Esophagus squamous epithelium (tissue), 4 donors: ENCODE results near the gene SKA3.

ENCODE experiments used
- POLR2A ChIP-seq, 4 donors: fragments of 450-650 bp; IDR thresholded peaks; one replicate each; pipeline ENCODE4 v1.6.1; 2017; ENCODE audit warnings: antibody characterized with exemption in 4 of 4, mild to moderate bottlenecking in 4 of 4, moderate library complexity in 3 of 4
- TF ChIP-seq, protein P1 (sequence below), 6 experiments: fragments of 450-650 bp in 4 of 6; fragments of 200-600 bp in 2 of 6; sonication (generic) in 2 of 6; IDR thresholded peaks; one replicate each; pipeline ENCODE4 v1.5.1; 2016 to 2019; ENCODE audit warnings: antibody characterized with exemption in 6 of 6, mild to moderate bottlenecking in 4 of 6, moderate library complexity in 4 of 6

DNA sequence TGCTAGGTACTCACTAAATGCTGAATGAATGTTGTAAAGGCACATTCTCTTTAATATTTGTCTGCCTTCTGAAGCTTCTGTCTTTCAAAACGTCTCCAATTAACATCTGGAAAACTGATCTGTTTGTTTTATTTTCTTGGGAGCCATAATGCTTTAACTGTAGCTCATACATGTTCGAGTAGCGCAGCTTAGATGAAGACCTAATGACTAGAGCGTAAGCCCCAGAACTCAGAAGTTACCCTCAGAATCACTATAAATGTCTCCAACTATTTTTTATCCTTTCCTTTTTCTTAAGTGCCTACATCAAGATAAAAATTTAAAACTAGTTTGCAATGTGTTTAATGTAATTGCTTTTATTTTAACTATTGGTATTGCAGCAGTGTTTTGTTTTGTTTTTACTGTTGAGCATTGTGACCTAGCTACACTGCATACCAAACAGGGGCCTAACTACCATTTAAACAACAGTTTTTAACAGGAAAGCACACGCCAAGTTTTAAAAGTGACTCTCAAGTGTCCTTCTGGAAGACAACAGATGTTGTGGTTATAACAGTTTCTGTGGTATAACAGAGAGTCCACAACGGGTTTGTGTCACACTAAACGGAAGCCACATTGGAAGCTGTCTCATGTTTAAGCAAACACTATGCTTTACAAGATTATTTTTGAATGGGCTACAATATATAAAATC, 42.1 kb upstream of the SKA3 start:
- TF ChIP-seq, protein P1, sequence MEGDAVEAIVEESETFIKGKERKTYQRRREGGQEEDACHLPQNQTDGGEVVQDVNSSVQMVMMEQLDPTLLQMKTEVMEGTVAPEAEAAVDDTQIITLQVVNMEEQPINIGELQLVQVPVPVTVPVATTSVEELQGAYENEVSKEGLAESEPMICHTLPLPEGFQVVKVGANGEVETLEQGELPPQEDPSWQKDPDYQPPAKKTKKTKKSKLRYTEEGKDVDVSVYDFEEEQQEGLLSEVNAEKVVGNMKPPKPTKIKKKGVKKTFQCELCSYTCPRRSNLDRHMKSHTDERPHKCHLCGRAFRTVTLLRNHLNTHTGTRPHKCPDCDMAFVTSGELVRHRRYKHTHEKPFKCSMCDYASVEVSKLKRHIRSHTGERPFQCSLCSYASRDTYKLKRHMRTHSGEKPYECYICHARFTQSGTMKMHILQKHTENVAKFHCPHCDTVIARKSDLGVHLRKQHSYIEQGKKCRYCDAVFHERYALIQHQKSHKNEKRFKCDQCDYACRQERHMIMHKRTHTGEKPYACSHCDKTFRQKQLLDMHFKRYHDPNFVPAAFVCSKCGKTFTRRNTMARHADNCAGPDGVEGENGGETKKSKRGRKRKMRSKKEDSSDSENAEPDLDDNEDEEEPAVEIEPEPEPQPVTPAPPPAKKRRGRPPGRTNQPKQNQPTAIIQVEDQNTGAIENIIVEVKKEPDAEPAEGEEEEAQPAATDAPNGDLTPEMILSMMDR (IDR thresholded peaks at IDR 0.05), result no peak
- no peak for TF ChIP-seq POLR2A (IDR thresholded peaks at IDR 0.05)
